Measurements from ENCODE around the gene PACSIN1. TPM values are rescaled to one million over a fixed set of nuclear protein-coding genes. Genes with fewer than 3 reads are reported as not detected.

PACSIN1 gene
- total and polyA plus RNA-seq, 2 of the 4 experiments (the other 2 are of a cell fraction), result 0.02 TPM; not detected in 1

DNA sequence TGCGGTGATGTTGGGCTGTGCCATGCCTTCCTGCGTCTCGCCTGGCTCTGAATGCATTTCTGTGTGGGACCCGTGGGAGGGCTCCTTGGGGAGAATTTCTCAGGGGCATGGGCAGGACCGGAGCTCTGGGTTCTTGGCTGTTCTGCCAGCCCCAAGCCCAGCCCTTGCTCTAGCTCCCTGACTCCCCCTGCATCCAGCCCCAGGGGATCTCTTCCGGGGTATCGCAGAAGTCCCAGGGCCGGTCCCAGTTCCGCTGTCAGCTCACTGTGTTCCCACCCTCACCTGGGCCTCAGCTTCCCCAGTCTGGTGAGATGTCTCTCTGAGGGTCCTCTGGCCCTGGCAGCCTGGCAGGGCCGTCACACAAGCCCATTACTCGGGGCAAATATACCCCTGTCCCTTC lies 69.8 kb downstream of the PACSIN1 start:
- Histone ChIP-seq H3K4me2 (ENCODE audit: low read depth, low read length) (no peak overlapping the region), H3K9ac (ENCODE audit: low read depth, low read length) (no peak overlapping the region), H2BK20ac (ENCODE audit: low read depth, low read length) (no peak overlapping the region), H3K27ac (ENCODE audit: insufficient read depth, low read length) (no peak overlapping the region), H3K56ac (ENCODE audit: extremely low read depth, insufficient read depth, low read length) (no peak overlapping the region), H3K4ac (ENCODE audit: low read depth, low read length) (no peak overlapping the region), H2AK5ac (ENCODE audit: low read depth, low read length) (no peak overlapping the region), H4K8ac (ENCODE audit: low read depth in 2 of 2, low read length in 2 of 2) (no peak overlapping the region), H2BK120ac (ENCODE audit: low read depth, low read length) (no peak overlapping the region), H4K91ac (ENCODE audit: insufficient read depth, low read depth, low read length) (no peak overlapping the region), H3K14ac (replicated peaks; ENCODE audit: low read depth, low read length) (no peak overlapping the region), H3K18ac (ENCODE audit: low read depth, low read length) (no peak overlapping the region), H3K4me3 (ENCODE audit: insufficient read depth, low read depth, low read length) (no peak overlapping the region), H3K9me1 (ENCODE audit: insufficient read depth, low read length) (no peaks in the 10 kb centered on the region), H4K20me1 (ENCODE audit: insufficient read depth, low read length) (no peaks in the 10 kb centered on the region), H3K36me3 (ENCODE audit: control insufficient read depth, insufficient read depth, low read length) (no peaks in the 10 kb centered on the region), H2BK15ac (ENCODE audit: low read depth, low read length) (no peak overlapping the region), H3K9me3 (ENCODE audit: control insufficient read depth, insufficient read depth, low read length) (no peaks in the 10 kb centered on the region), H3K4me1 (ENCODE audit: control insufficient read depth, insufficient read depth, low read length) (no peaks in the 10 kb centered on the region), H2AFZ (replicated peaks; ENCODE audit: low read length, poor library complexity) (no peak overlapping the region), H3K23ac (ENCODE audit: low read depth, low read length) (no peak overlapping the region), H3K27me3 (ENCODE audit: control insufficient read depth, insufficient read depth, low read length) (peaks cover 8% of the 10 kb centered on the region; the same call in 1 of the 2 replicates), H2BK5ac (ENCODE audit: low read depth, low read length, poor library complexity, severe bottlenecking) (no peak overlapping the region), H2AK9ac (replicated peaks; ENCODE audit: low read depth, low read length, poor library complexity) (no peak overlapping the region), H4K5ac (ENCODE audit: low read depth, low read length) (no peak overlapping the region), H3K79me1 (ENCODE audit: low read depth in 1 of 2, low read length in 2 of 2) (no peaks in the 10 kb centered on the region)
- BruUV-seq (replicated peaks), result no TSS peak
- in situ Hi-C loops (cut with MboI; ENCODE audit: low sequenced_read_pairs) (no loop called here), intact Hi-C loops (cut with micrococcal nuclease) (no loop called here), dilution Hi-C loops (cut with HindIII; ENCODE audit: low sequenced_read_pairs, unreplicated experiment) (no loop called here)
- DNase-seq (no peak), ATAC-seq (ENCODE audit: low read depth) (no peak)
- POLR2A ChIA-PET (ENCODE audit: unreplicated experiment), result no interaction called here
- 82% methylated on average over 3 of the region's 11 CpGs; no CpG with 5 or more reads in 1 of the 2 experiments for WGBS, 2 experiments (ENCODE audit: extremely low coverage in 2 of 2, insufficient read length in 1 of 2)
- TF ChIP-seq BHLHE40 (IDR thresholded peaks at IDR 0.05; ENCODE audit: low read depth, low read length) (no peak), RCOR1 (IDR thresholded peaks at IDR 0.05; ENCODE audit: insufficient replicate concordance, low read length) (no peak)
- CTCF ChIA-PET, result no interaction called here
